NCI-H1105 treated with DMSO at 0.1 percent for 48 hours (cell line): Measurements from ENCODE around the gene HCST.

Experiments used
- DNase-seq: peaks from one replicate; lab custom pipeline; 2025; lab: John Stamatoyannopoulos, UW

Gene HCST

DNA sequence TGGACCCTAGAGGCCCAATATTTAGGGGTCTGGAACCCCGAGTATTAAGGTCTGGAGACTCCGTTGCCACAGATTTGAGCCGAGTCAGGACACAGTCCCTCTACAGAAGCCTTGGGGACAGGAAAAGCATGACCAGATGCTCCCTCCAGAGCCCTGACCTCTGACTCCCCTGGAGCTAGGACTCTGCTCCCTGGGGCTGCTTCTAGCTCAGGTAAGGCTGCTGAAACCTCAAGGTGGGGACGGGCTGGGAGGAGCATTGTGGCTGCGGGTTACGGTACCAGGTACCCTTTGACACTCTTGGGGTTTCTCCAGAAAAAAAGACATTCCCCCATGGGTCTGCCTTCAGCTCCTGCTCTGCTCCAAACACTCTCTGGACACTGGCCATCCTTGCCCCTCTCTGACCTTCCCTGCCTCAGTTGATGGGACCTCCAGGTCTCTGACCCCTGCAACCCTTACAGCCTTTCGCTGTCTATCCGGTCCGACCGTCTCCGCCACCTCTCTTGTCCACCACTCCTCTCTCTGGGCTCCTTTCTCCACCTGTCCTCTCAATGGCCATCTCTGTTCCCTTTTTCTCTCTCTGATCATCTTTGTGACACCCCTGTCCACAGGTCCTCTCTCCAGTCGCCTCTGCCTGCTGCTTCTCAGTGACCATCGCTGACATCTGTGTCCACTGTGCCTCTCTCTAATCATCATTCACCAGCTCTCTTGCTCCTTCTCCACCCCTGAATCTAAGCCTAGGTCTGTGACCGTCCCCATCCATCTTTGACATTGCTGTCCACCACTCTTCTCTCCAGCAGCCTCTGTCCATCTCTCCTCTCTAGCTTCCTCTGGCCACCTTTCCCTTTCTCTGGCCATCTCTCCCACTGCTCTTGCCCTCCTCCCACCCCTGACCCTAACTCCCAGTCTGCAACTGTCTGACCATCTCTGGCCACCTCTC, 35.3 kb downstream of the HCST start:
- DNase-seq: no peak

GRCh38 chr19:35938282-35939224, 36.2 kb downstream of the HCST start:
- no peak for DNase-seq

- no peak for DNase-seq
Measured at GRCh38 chr19:35939307-35940077, 37.2 kb downstream of the HCST start.

GRCh38 chr19:35940078-35940775, 37.9 kb downstream of the HCST start:
- DNase-seq: no peak

GRCh38 chr19:35940839-35941238, 38.5 kb downstream of the HCST start:
- DNase-seq: no peak

- DNase-seq: no peak
Measured at GRCh38 chr19:35942235-35942634, 39.9 kb downstream of the HCST start.

- DNase-seq: no peak
Measured at GRCh38 chr19:35943321-35944301, 41.3 kb downstream of the HCST start.

DNA sequence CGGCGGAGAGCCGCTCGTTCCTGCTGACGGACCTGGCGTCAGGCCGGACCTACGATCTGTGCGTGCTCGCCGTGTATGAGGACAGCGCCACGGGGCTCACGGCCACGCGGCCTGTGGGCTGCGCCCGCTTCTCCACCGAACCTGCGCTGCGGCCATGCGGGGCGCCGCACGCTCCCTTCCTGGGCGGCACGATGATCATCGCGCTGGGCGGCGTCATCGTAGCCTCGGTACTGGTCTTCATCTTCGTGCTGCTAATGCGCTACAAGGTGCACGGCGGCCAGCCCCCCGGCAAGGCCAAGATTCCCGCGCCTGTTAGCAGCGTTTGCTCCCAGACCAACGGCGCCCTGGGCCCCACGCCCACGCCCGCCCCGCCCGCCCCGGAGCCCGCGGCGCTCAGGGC, 42.2 kb downstream of the HCST start:
- no peak for DNase-seq

DNA sequence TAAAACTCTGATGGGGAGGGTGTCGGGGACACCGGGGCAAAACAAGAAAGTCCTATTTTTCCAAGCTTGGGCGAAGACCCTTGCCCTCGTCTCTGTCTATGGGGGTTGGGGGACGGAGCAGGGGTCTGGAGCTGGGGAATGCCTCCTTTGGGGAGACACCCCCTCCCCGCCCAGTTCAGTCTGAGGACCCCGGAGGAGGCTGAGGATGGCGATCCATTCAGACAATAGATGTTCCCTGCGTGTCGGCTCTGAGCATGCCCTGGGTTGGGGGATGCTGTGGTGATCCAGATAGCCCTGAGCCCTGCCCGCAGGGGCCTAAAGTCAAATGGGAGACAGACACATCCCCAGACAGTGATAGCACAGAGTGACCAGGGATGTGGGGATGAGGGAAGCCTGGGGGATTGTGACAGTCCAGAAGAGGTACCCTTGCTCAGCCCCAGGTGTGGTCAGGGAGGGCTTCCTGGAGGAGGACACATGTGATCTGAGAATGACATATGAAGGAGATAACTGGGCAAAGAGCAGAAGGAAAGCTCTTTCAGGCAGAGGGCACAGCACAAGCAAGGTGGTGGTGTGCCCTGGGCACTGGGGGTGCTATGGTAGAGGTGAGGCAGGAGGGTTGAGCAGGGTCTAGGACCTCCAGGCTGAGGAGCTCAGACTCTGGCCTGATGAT, 42.9 kb downstream of the HCST start:
- no peak for DNase-seq

GRCh38 chr19:35946203-35946602, 43.9 kb downstream of the HCST start:
- DNase-seq: no peak

- no peak for DNase-seq
Measured at GRCh38 chr19:35949131-35949530, 46.8 kb downstream of the HCST start.
